Breast epithelium (tissue), 3 donors: ENCODE measurements around the gene RPS25.

Experiments used
- CTCF ChIP-seq, 3 donors: fragments of 450-650 bp; IDR thresholded peaks; one replicate each; pipeline ENCODE4 v1.5.1; 2016 to 2017; ENCODE audit warnings: antibody characterized with exemption in 3 of 3, mild to moderate bottlenecking in 3 of 3, moderate library complexity in 3 of 3
- POLR2A ChIP-seq: fragments of 450-650 bp; IDR thresholded peaks from one replicate; pipeline ENCODE4 v1.6.1; 2016; ENCODE audit warnings: antibody characterized with exemption, mild to moderate bottlenecking, moderate library complexity
- POLR2AphosphoS5 ChIP-seq, 3 donors: sonication (generic); formaldehyde crosslinking; IDR thresholded peaks; one replicate each; pipeline ENCODE4 v1.6.1; 2017; ENCODE audit warnings: antibody characterized with exemption in 3 of 3

- TF ChIP-seq CTCF (IDR thresholded peaks at IDR 0.05) (peak in 1 of 3 donors; percentile 6), POLR2AphosphoS5 (IDR thresholded peaks at IDR 0.05) (peak; percentile 83 to 93 (median 89)), POLR2A (peak; percentile 38)
These were observed at the start of gene RPS25, which contains the start of gene TRAPPC4 for GRCh38 chr11:119018074-119018938.
